HPDE6-E6E7 (cell line): ENCODE results near the gene EIF1AD.
"Not testable (repeated sequence)": the region's sequence is repeated elsewhere in the genome, so short reads cannot be mapped to it uniquely, and the experiment has no call there.

Source experiments
- DNase-seq: peaks from one replicate; pipeline ENCODE4 v3.0.0; 2011; ENCODE audit warnings: missing footprints; ENCODE audit errors: extremely low spot score

Gene EIF1AD

GRCh38 chr11:66022401-66023185, 20.6 kb upstream of the EIF1AD start:
- peak; percentile 72 for DNase-seq

GRCh38 chr11:66020618-66021357, 18.8 kb upstream of the EIF1AD start:
- peak; percentile 81 for DNase-seq

GRCh38 chr11:66020212-66020611, 18.3 kb upstream of the EIF1AD start:
- no peak for DNase-seq

GRCh38 chr11:66017321-66017720, 15.4 kb upstream of the EIF1AD start:
- no peak for DNase-seq

- DNase-seq, result no peak
These were observed 14.8 kb upstream of the EIF1AD start for GRCh38 chr11:66016793-66017177.

- DNase-seq, result no peak
These were observed 14.2 kb upstream of the EIF1AD start for GRCh38 chr11:66015936-66016792.

- no peak for DNase-seq
These were observed 13.5 kb upstream of the EIF1AD start for GRCh38 chr11:66015454-66015881.

GRCh38 chr11:66014804-66015453, 13.0 kb upstream of the EIF1AD start:
- DNase-seq, result no peak

- no peak for DNase-seq
These were observed 11.8 kb upstream of the EIF1AD start for GRCh38 chr11:66013762-66014100.

GRCh38 chr11:66012946-66013761, 11.2 kb upstream of the EIF1AD start:
- DNase-seq, result peak; percentile 83

GRCh38 chr11:66012371-66012945, 10.5 kb upstream of the EIF1AD start:
- DNase-seq, result no peak

- no peak for DNase-seq
These were observed 9.9 kb upstream of the EIF1AD start, which contains the start of gene CST6 for GRCh38 chr11:66011785-66012303. CST6 (plus strand) TSS chr11:66012008; CDS start chr11:66012045, 37 bp downstream.

- peak; percentile 93 for DNase-seq
These were observed 9.4 kb upstream of the EIF1AD start for GRCh38 chr11:66011239-66011784.

- not testable (repeated sequence) for DNase-seq
These were observed 8.1 kb upstream of the EIF1AD start for GRCh38 chr11:66010036-66010435.

GRCh38 chr11:66008468-66009101, 6.6 kb upstream of the EIF1AD start:
- peak; percentile 44 for DNase-seq

GRCh38 chr11:66008095-66008467, 6.1 kb upstream of the EIF1AD start:
- DNase-seq, result no peak

GRCh38 chr11:66007201-66007634, 5.3 kb upstream of the EIF1AD start:
- DNase-seq, result no peak

- no peak for DNase-seq
These were observed 4.9 kb upstream of the EIF1AD start for GRCh38 chr11:66006891-66007176.

- no peak for DNase-seq
These were observed 4.4 kb upstream of the EIF1AD start for GRCh38 chr11:66006134-66006890.
